GM21717 (cell line): ENCODE results near the gene FAM107B.
A peak's percentile ranks its signal among the peaks of the same experiment; 100 is the strongest.
"Not testable (repeated sequence)": the region's sequence is repeated elsewhere in the genome, so short reads cannot be mapped to it uniquely, and the experiment has no call there.

Experiments used
- ATAC-seq: cut with Tn5 transposase; IDR thresholded peaks from one replicate; pipeline ENCODE4 v1.9.1; 2021; ENCODE audit warnings: mild to moderate bottlenecking, moderate library complexity; ENCODE audit not compliant: unreplicated experiment

Gene FAM107B

DNA sequence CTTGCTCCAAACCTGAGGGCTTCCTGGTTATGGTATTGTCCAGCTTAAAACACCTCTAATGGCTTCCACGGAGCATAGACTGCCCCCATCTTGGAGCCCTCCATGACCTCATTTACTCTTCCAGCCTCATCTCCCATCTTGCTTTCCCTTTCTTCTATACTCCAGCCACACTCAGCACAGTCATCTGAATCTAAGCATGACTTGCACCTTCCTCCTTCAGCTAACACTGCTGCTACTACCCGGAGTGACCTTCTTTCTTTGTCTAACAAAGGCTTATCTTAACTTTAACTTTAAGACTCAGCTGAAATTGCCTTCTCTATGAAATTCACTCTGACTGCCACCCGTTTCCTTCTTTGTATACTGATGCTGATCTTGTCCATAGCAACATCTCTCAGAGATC, 135.1 kb downstream of the FAM107B start:
- ATAC-seq, result no peak

DNA sequence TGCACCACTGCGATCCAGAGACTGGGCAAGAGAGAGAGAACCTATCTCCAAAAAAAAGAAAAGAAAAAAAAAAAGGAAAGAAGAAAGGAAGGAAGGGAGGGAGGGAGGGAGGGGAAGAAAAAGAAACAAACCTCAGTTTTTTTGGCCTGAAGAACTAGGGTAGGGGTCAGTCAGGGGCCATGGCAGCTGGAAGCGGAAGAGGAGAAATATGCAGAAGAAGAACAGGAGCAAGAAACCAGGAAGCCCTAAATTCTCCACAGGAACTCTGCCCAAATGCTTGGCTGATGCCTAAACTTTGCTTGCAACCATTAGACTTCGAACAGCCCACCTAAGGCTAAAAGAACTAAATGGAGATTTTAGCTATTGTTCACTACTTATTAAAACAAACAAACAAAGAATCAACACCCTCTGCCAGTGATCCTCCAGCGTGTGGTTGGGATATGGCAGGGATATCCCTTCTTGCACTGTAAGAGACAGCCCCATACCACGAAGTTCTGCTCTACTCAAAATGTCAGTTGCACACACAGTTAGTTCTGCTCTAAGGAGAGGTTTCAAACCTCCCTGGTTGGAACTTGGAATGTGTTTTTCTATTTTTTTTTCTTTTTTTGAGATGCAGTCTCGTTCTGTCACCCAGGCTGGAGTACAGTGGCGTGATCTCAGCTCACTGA, 139.5 kb downstream of the FAM107B start:
- ATAC-seq, result no peak

DNA sequence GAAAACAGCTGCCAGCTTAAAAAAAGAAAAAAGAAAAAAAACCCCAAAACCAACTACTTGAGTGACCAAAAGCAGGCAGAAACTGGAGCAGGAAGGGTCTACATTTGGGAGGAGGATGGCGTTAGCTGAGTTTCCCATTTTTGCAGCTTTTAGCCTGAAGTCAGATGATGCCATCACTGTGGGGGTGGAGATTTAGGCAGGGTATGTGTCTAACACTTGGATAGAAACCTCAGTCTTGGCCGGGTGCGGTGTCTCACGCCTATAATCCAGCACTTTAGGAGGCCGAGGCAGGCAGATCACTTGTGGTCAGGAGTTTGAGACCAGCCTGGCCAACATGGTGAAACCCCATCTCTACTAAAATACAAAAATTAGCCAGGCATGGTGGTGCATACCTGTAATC, 140.1 kb downstream of the FAM107B start:
- ATAC-seq, result not testable (repeated sequence)

DNA sequence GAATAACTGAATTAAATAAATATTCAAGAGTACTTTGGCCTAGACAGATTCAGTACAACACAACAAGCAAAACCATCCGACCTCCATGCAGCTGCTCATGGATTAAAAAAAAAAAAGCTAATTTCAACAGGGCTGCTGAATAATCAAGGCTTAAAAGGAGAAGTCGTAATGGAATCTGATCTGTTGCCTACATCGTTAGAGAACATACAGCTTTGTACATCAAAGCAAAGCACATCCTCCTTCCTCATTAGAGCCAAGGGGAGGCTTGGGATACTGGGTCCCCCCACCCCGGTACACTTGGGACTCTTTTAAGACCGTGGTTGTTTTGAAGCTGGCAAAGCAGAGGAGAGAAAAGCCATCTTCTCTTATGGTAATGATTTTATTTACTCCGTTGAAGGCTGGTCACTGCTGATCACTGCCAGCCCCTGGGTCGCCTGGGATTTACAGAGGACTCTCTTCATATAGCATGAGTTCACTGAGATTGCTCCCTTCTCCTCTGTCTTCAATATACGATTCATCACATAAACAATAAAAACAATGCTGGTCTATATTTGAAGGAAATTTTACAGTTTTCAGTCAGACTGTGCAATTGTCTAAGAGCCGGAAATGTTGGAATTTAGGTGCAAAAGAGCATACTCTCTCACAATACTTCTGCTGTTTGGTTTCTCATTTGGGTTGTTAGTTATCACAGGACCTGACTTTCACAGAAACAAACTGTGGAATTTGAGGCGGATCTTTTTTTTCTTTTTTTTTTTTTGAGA, 148.8 kb downstream of the FAM107B start:
- ATAC-seq, result no peak

DNA sequence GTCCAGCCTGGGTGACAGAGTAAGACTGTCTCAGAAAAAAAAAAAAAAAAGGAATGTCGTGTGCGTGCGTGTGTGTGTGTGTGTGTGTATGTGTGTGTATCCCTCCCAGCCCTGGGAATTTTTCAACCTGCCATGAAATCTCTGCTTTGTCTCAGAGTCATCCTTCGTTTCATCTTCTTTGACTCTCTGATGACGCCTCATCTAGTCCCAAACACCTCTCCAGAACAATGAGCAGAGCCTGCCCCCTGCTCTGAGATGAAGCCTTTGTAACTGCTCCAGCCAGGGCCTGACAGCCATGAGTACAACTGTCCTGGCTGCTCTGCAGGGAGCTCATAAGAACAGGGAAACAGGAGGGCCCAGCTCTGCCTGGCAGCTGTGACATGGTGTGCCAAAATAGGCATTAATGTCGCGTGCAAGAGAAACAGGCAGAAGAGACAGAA, 149.5 kb downstream of the FAM107B start:
- no peak for ATAC-seq

DNA sequence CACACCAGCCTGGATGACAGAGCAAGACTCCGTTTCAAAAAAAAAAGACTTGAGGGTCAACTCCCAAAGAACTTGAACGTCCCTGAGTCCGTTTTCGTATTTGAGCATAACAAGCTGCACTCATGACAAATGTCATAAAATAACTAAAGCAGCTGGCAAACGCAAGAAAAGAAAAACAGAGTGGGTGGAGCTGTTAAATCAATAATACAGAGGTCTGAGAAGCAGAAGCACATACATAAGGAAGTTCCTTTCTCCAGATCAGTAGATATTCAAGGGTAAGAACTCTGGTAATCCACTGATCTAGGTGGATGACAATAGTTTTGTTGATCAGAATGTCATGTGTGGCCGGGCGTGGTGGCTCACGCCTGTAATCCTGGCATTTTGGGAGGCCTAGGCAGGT, 150.1 kb downstream of the FAM107B start:
- no peak for ATAC-seq

DNA sequence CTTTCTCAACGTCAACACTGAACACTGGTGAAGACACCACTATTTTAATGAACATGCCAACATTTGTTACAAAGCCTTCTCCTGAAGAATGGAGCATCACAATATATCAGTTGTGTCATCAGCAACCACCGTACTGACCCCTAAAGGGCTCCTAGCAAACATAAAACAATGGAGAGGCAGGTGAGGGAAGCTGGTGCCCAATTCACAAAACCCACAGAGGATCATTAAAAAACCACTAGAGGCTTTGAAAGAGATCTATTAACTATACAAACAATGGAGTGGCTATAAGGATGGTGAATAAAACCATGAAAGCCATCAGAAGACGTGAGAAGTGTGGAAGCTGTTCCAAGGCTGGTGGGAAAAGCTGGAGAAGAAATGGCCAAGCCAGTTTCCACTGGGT, 150.8 kb downstream of the FAM107B start:
- no peak for ATAC-seq

DNA sequence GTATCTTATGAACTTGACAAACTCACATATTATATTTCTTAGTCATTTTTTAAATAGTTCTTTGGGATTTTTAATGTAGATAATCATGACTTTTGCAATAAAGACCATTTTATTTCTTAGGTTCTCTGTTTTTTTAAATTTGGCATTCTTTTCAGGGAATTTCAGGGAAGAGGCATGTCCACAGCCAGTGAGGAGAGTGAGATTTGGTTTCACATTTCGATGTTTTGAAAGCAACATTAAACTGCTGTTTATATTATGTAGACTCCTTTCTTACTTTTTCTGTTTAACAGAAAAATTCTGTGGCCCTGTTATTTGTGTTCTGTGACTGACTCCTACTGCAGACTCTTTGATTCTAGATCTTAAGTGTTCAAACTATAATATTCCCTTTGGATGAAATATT, 153.7 kb downstream of the FAM107B start:
- ATAC-seq, result no peak

DNA sequence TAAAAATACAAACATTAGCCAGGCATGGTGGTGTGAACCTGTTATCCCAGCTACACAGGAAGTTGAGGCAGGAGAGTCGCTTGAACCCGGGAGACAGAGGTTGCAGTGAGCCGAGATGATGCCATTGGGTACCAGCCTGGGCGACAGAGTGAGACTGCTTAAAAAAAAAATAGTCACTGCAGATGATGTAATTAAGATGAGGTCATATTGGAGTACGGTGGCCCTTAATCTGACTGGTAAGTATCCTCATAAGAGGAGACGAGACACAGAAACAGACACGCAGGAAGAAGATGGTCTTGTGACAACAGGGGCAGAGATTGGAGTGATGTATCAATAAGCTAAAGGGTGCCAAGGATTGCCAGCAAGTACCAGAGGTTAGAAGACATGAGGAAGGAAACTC, 156.0 kb downstream of the FAM107B start:
- no peak for ATAC-seq

DNA sequence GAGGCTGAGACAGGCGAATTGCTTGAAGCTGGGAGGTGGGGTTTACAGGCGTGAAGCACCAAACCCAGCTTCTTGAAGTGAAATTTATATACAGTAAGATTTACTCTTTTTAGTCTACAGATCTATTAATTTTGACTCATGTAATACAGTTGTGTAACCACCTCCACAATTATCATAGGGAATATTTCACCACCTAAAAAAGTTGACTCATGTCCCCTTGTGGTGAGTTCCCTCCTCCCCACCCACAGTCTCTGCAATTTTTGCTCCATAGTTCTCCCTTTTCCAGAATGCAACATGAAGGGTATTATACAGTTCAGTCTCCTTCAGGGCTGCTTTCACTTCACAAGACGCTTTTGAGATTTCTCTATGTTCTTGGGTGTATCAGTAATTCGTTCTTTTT, 156.8 kb downstream of the FAM107B start:
- ATAC-seq, result no peak

DNA sequence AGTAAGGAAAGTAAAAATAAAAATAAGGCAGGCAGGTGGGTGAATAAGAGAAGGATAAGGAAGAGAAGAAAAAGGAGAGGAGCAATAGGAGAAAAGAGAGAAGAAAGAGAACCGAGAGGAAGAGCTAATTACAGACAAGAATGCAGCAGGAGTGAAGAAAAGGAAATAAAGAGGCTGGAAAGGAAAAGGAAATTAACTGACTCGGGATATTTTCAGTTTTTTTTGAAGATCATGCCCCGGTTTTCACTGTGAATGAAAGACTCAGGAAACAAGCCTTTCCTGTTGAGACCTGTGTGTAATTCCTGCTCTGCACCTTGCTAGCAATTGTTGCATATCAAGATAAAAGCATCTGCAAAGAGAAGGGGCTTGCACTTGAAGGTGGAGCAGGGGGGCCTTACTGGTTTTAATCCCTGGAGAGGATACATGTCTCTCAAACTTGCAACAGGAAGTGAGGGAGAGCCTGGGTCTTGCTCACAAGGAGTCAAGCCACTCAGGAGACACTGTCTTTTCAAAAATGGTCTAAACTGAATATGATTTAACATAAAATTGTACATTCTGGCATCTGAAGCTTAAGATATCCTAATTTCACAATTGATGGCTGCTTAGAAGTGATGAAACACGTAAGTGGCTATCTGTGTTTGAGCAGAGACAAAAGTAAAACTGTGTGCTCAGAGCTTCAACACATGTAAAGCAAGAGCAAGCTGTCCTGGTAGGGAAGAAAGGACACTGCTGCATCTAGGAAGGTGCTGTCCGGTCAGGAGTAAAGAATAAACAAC, 157.6 kb downstream of the FAM107B start:
- no peak for ATAC-seq

DNA sequence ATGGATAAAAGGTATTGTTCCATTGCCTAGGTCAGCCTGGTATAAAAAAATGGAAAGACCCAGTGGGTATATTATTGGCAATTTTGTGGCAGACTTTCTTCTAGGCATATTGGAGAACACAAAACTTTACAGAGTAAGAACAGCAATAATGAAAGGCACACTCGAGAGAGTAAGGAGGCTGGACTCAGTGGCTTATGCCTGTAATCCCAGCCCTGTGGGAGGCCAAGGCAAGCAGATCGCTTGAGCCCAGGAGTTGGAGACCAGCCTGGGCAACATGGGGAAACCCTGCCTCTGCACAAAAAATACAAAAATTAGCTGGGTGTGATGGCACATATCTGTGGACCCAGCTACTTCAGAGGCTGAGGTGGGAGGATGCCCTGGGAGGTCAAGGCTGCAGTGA, 158.2 kb downstream of the FAM107B start:
- no peak for ATAC-seq

DNA sequence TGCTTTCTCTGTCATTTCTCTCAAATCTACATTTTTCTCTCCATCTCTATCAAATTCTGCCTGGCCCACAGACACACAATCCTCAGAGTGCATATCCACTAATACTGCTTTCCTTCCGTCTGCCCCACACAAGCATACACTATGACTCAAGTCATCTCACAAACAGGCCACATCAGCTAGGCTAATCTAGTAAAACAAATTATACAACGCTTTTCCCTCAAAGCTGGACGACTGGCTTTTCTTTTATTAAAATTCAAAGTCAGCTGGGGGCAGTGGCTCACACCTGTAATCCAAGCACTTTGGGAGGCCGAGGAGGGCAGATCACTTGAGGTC, 161.1 kb downstream of the FAM107B start:
- no peak for ATAC-seq

DNA sequence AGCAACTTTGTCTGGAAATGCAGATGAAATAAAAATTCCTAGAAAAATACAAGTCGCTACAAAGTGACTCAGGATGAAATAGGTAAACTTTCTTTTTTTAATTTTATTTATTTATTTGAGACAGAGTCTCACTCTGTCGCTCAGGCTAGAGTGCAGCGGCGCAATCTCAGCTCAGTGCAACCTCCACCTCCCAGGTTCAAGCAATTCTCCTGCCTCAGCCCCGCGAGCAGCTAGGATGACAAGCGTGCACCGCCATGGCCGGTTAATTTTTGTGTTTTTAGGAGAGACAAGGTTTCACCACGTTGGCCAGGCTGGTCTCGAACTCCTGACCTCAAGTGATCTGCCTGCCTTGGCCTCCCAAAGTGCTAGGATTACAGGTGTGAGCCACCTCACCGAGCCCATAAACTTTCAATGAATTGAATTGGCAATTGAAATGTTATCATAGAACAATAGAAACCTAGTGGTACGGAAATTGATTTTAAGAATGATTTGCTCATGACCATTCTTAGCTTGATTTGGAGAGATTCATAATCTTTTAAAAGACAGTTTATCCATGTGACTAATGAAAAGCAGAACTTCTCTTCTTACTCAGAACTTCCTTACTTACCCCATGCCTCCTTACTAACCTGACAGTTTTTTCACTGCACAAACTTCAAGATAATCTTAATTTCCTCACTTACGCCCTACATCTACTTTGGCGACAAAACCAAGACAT, 161.7 kb downstream of the FAM107B start:
- no peak for ATAC-seq

DNA sequence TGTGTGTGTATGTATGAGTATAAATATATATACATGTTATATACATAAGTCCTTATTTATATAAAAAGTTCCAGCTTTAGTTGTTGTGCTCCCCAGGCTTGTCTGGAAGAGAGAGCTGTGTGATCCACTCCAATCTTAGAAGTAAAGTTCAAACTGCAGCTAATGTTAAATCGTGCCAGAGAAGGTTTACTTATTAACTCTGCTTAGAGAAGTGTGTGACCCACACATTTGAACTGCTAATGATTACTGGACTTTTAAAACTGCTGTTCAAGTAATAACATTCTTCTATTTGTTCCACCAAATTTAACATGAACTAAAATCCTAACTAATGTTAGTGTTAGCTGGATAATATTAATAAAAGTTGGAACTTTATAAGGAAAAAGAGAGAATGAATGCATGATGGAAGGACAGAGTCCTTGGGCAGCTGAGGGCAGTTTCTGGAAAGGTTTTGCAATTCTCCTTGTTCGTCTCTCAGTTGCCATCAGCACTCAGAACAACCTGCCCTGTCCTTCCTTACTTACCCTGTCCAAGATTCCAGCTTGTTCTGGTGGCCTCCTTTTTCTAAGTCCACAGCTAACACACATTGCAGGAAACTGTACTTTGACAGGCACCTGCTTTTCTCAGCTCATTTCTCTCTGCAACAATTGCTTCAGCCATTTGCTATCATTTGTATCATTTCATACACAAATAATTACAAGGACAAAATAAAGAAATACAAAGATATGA, 162.6 kb downstream of the FAM107B start:
- no peak for ATAC-seq

DNA sequence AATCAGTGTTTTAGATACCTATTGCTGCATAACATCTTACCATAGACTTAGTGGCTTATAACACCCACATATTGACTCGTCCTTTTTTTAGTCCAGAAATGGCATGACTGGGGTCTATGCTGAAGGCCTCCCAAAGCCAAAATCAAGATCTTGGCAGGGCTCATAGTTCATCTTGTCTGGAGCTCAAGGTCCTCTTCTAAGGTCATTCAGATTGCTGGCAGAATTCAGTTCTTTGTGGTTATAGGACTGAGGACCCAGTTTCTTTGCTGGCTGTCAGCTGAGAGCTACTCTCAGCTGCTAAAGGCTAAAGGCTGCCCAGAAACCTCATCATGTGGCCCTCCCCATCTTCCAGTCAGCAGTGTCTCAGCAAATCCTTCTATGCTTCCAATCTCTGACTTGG, 165.5 kb downstream of the FAM107B start:
- ATAC-seq, result no peak

DNA sequence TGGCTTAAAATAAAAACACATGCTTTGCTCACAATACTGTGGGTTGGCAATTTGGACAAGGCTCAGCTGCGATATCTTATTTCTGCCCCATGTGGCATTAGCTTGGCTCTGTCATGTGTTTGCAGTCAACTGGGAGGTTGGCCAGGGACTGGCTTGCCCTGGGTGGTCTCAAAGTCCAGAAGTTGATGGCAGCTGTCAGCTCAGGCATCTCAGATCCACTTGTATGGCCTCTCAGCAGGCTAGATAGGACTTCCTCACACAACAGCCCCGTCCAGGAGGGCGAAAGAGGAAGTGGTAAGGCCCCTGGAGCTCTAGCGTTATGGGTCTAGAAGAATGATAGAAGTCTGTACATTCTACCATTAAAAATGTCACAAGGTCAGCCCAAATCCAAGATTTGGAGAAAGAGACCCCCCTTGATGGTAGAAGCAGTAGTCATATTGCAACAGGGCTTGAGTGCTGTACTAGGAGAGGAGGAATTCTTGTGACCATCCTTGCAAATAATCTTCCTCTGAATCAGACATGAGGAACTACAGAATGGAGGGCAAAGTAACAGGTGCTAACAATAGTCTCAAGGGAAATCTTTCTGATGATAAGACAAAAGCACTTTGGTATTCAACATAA, 166.2 kb downstream of the FAM107B start:
- ATAC-seq, result peak; percentile 26

DNA sequence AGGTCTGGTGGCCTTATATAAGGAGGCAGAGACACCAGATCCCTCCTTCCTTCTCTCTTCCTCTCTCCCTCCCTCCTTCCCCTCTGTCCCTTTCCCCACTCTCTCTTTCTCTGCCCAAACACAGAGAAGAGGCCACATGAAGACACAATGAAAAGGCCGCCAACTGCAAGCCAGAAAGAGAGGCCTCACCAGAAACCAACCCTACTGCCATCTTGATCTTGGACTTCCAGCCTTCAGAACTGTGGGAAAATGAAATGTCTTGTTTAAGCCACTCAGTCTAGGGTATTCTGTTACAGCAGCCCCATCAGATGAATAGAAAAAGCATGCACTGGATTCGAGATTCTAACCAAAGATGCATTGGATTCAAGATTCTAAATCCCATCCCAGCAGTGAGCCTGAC, 168.1 kb downstream of the FAM107B start:
- no peak for ATAC-seq

DNA sequence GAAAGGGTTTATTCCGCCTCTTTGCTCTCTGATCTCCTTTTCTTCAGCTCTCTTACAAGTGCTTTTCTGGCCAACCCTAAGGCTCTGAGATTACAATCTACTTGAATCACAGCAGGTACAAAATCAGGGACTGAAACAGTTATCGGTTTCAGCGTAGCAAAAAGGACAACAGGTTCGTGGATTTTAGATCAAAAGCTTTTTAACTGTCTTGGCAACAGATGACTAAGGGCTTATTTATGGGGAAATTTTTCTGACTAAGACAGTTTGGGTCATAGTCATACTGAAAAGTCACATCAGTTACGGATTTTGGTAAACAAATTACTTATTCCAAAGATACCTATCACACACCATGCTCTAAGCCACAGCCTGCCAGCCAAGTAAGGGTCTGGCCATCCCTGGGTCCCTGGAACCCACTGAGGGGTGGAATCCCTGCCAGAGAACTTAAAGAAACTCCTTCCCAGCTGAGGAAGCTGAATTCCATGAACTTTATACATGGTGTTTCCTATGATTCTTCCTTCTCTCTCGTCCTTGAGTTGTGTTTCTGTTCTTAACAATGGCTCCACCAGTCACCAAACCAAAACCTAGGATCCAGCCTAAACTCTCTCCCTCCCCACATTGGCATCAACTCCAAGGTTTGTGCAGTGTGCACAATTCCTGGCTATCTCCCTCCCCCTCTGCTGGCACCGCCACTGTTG, 169.3 kb downstream of the FAM107B start:
- ATAC-seq, result peak; percentile 44
